ENCODE measurements around the gene NDFIP1.

Gene NDFIP1

GRCh38 chr5:142080248-142080647, 28.3 kb upstream of the NDFIP1 start:
- H3K27ac ChIP-seq (ENCODE audit: extremely low read depth, low read depth, low read length): no peak overlapping the region
- no peaks in the 10 kb centered on the region for H3K36me3 ChIP-seq (ENCODE audit: control insufficient read depth in 2 of 2, insufficient read depth in 1 of 2, low read length in 2 of 2)
- POLR2A ChIA-PET: no interaction called here
- CTCF ChIA-PET: interaction anchor here (0.6 kb wide), 1 partner anchor 380 kb away, joined by 4 read pairs; no protein-coding TSS in a partner anchor
- TF ChIP-seq ZBTB17 (tag by site-specific recombination; IDR thresholded peaks at IDR 0.05): peak; percentile 52; the same call in 1 of the 2 replicates
- TF ChIP-seq SCRT2 (tag by site-specific recombination; IDR thresholded peaks at IDR 0.05): peak; percentile 71
- TF ChIP-seq ZNF600 (tag by site-specific recombination; IDR thresholded peaks at IDR 0.05): peak; percentile 92
- no peak for TF ChIP-seq REPIN1 (tag by site-specific recombination; IDR thresholded peaks at IDR 0.05; ENCODE audit: low read depth)
- peak; percentile 63 for TF ChIP-seq SCRT1 (tag by site-specific recombination; IDR thresholded peaks at IDR 0.05; ENCODE audit: borderline replicate concordance)
- H3K9me3 ChIP-seq (ENCODE audit: control insufficient read depth, insufficient read depth, low read depth, low read length): no peaks in the 10 kb centered on the region
- 0 out of 2 replicates have a peak, but pooled peaks cover 4% of the 10 kb centered on the region for H3K4me1 ChIP-seq (ENCODE audit: control insufficient read depth, insufficient read depth, low read length)
- H3K4me3 ChIP-seq (ENCODE audit: low read depth, low read length): no peak overlapping the region

GRCh38 chr5:142082182-142082781, 26.3 kb upstream of the NDFIP1 start:
- POLR2A ChIA-PET: no interaction called here
- H3K36me3 ChIP-seq (ENCODE audit: control insufficient read depth in 2 of 2, insufficient read depth in 1 of 2, low read length in 2 of 2): no peaks in the 10 kb centered on the region
- peaks cover 8% of the 10 kb centered on the region; the same call in 1 of the 2 replicates for H3K4me1 ChIP-seq (ENCODE audit: control insufficient read depth, insufficient read depth, low read length)
- CTCF ChIA-PET: interaction anchor here (1.0 kb wide), 1 partner anchor 631 kb away, joined by 3 read pairs; no protein-coding TSS in a partner anchor
- H3K9me3 ChIP-seq (ENCODE audit: control insufficient read depth, insufficient read depth, low read depth, low read length): no peaks in the 10 kb centered on the region
- no peak overlapping the region for H3K27ac ChIP-seq (ENCODE audit: extremely low read depth, low read depth, low read length)
- no peak overlapping the region for H3K4me3 ChIP-seq (ENCODE audit: low read depth, low read length)
- TF ChIP-seq, protein P1, sequence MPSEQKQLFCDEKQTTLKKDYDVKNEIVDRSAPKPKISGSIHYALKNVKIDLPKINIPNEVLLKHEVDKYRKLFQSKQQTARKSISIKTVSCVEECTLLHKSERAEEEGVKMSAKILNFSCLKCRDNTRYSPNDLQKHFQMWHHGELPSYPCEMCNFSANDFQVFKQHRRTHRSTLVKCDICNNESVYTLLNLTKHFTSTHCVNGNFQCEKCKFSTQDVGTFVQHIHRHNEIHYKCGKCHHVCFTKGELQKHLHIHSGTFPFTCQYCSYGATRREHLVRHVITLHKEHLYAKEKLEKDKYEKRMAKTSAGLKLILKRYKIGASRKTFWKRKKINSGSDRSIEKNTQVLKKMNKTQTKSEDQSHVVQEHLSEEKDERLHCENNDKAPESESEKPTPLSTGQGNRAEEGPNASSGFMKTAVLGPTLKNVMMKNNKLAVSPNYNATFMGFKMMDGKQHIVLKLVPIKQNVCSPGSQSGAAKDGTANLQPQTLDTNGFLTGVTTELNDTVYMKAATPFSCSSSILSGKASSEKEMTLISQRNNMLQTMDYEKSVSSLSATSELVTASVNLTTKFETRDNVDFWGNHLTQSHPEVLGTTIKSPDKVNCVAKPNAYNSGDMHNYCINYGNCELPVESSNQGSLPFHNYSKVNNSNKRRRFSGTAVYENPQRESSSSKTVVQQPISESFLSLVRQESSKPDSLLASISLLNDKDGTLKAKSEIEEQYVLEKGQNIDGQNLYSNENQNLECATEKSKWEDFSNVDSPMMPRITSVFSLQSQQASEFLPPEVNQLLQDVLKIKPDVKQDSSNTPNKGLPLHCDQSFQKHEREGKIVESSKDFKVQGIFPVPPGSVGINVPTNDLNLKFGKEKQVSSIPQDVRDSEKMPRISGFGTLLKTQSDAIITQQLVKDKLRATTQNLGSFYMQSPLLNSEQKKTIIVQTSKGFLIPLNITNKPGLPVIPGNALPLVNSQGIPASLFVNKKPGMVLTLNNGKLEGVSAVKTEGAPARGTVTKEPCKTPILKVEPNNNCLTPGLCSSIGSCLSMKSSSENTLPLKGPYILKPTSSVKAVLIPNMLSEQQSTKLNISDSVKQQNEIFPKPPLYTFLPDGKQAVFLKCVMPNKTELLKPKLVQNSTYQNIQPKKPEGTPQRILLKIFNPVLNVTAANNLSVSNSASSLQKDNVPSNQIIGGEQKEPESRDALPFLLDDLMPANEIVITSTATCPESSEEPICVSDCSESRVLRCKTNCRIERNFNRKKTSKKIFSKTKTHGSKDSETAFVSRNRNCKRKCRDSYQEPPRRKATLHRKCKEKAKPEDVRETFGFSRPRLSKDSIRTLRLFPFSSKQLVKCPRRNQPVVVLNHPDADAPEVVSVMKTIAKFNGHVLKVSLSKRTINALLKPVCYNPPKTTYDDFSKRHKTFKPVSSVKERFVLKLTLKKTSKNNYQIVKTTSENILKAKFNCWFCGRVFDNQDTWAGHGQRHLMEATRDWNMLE (tag by site-specific recombination; conservative IDR thresholded peaks at IDR 0.05; ENCODE audit: low read depth): no peak
- TF ChIP-seq MYNN (tag by site-specific recombination; IDR thresholded peaks at IDR 0.05; ENCODE audit: borderline replicate concordance): no peak
- no peak for TF ChIP-seq ZNF416 (tag by site-specific recombination; IDR thresholded peaks at IDR 0.05)
- no peak for TF ChIP-seq ZNF366 (tag by site-specific recombination; conservative IDR thresholded peaks at IDR 0.05)
- no peak for TF ChIP-seq ZNF335 (tag by site-specific recombination; conservative IDR thresholded peaks at IDR 0.05)
- TF ChIP-seq RBAK (tag by site-specific recombination; IDR thresholded peaks at IDR 0.05): no peak
- no peak for TF ChIP-seq SETDB1 (IDR thresholded peaks at IDR 0.05; ENCODE audit: insufficient read length, low read length)
- no peak for TF ChIP-seq BCL11B (tag by site-specific recombination; IDR thresholded peaks at IDR 0.05; ENCODE audit: low read depth)
- TF ChIP-seq, protein P2, sequence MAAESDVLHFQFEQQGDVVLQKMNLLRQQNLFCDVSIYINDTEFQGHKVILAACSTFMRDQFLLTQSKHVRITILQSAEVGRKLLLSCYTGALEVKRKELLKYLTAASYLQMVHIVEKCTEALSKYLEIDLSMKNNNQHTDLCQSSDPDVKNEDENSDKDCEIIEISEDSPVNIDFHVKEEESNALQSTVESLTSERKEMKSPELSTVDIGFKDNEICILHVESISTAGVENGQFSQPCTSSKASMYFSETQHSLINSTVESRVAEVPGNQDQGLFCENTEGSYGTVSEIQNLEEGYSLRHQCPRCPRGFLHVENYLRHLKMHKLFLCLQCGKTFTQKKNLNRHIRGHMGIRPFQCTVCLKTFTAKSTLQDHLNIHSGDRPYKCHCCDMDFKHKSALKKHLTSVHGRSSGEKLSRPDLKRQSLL (tag by site-specific recombination; IDR thresholded peaks at IDR 0.05): no peak
- no peak for TF ChIP-seq ZNF302 (tag by site-specific recombination; IDR thresholded peaks at IDR 0.05; ENCODE audit: low read depth)
- no peak for TF ChIP-seq ZNF184 (tag by site-specific recombination; IDR thresholded peaks at IDR 0.05)
- TF ChIP-seq ZNF529 (tag by site-specific recombination; IDR thresholded peaks at IDR 0.05; ENCODE audit: insufficient replicate concordance): no peak
- TF ChIP-seq ZNF140 (tag by site-specific recombination; IDR thresholded peaks at IDR 0.05): no peak
- TF ChIP-seq HOXD13 (CRISPR knock-in tag; IDR thresholded peaks at IDR 0.05; ENCODE audit: borderline replicate concordance): no peak

All from HEK293 (cell line).